HepG2 (cell line): Measurements from ENCODE around the gene UGT2A2. TPM values are rescaled to one million over a fixed set of nuclear protein-coding genes. Genes with fewer than 3 reads are reported as not detected.

Source experiments
- ATAC-seq: fragments of 200-7000 bp; cut with Tn5 transposase; 3 replicates; pipeline ENCODE4 v1.9.1; 2020; ENCODE audit warnings: mild to moderate bottlenecking, moderate library complexity
- BruUV-seq: library from RNA; stranded (reverse); fragments of 400-500 nt; replicated peaks from 2 replicates; lab custom pipeline; 2021; lab: Mats Ljungman, UMichigan
- CTCF ChIA-PET: fragments of 300-600 bp; formaldehyde crosslinking; extraction: SDS; loops from one replicate; lab custom pipeline; 2021; ENCODE audit warnings: low total read pairs, inconsistent platforms, low intra/inter-chr PET ratio; lab: Yijun Ruan, JAX
- POLR2A ChIA-PET: fragments of 350-600 bp; sonication (Branson Sonifier 250); formaldehyde crosslinking; loops from one replicate; lab custom pipeline; 2020; ENCODE audit warnings: antibody characterized with exemption, inconsistent platforms; lab: Yijun Ruan, JAX
- DNase-seq: peaks from one replicate; pipeline ENCODE4 v3.0.0-alpha.2; 2015; ENCODE audit warnings: low spot score
- FAIRE-seq: peaks from 3 replicates; lab custom pipeline; 2011; peaks lifted over from hg19 to GRCh38; lab: Jason Lieb, UNC
- H2AFZ ChIP-seq: one replicate; pipeline ENCODE4 v1.6.1; 2011; ENCODE audit warnings: low read length, inconsistent platforms
- H3K27ac ChIP-seq: fragments of 300-600 bp; 3 replicates; pipeline ENCODE4 v1.8.0; 2011; ENCODE audit warnings: mixed run types, mild to moderate bottlenecking, mixed read lengths, low read length, inconsistent platforms; ENCODE audit not compliant: insufficient read depth; ENCODE audit errors: extremely low read length
- H3K27me3 ChIP-seq, 2 experiments: fragments of 200-600 bp in 1 of 2; 2 replicates in 1 of 2; 3 replicates in 1 of 2; pipeline versions ENCODE4 v1.6.0 to v1.8.0; 2011; ENCODE audit warnings: low read length in 2 of 2, mild to moderate bottlenecking in 2 of 2, moderate library complexity in 2 of 2, inconsistent platforms in 1 of 2; ENCODE audit not compliant: insufficient read depth in 2 of 2, control insufficient read depth in 1 of 2
- H3K36me3 ChIP-seq, 2 experiments: fragments of 200-600 bp in 1 of 2; replicated peaks in 1 of 2; 2 replicates in 1 of 2; 3 replicates in 1 of 2; pipeline versions ENCODE4 v1.5.1 to v1.8.0; 2011; ENCODE audit warnings: low read length in 2 of 2, inconsistent platforms in 1 of 2; ENCODE audit not compliant: insufficient read depth in 2 of 2, control insufficient read depth in 1 of 2
- H3K4me1 ChIP-seq: 2 replicates; pipeline ENCODE4 v1.5.1; 2012; ENCODE audit warnings: low read length, inconsistent platforms; ENCODE audit not compliant: insufficient read depth
- H3K4me2 ChIP-seq: 2 replicates; pipeline ENCODE4 v1.6.0; 2011; ENCODE audit warnings: low read depth, low read length, inconsistent platforms
- H3K4me3 ChIP-seq, 3 experiments: fragments of 200-600 bp in 1 of 3; sonication (generic), shearing (Covaris generic) in 1 of 3; replicated peaks in 1 of 3; 2 replicates each; pipeline ENCODE4 v1.5.1; 2011 to 2016; ENCODE audit warnings: low read length in 3 of 3, inconsistent platforms in 2 of 3, low read depth in 2 of 3, mild to moderate bottlenecking in 2 of 3, control low read depth in 1 of 3, mixed read lengths in 1 of 3; ENCODE audit not compliant: insufficient read depth in 1 of 3
- H3K79me2 ChIP-seq: one replicate; pipeline ENCODE4 v1.6.1; 2011; ENCODE audit warnings: low read length, inconsistent platforms; ENCODE audit not compliant: insufficient read depth
- H3K9ac ChIP-seq: 2 replicates; pipeline ENCODE4 v1.6.0; 2011; ENCODE audit warnings: mild to moderate bottlenecking, low read depth, low read length, inconsistent platforms; ENCODE audit not compliant: insufficient read depth
- H3K9me3 ChIP-seq: 2 replicates; pipeline ENCODE4 v1.5.1; 2012; ENCODE audit warnings: mild to moderate bottlenecking, low read length
- H4K20me1 ChIP-seq: 2 replicates; pipeline ENCODE4 v1.6.0; 2011; ENCODE audit warnings: inconsistent platforms, mild to moderate bottlenecking, low read length, moderate library complexity; ENCODE audit not compliant: insufficient read depth
- FOXC1 ChIP-seq: sonication (generic); formaldehyde crosslinking; IDR thresholded peaks from 2 replicates; pipeline ENCODE4 v1.8.0; 2022; ENCODE audit warnings: mild to moderate bottlenecking, missing genetic modification reagents, borderline replicate concordance
- KDM2A ChIP-seq: sonication (generic); formaldehyde crosslinking; IDR thresholded peaks from 2 replicates; pipeline ENCODE4 v1.4.0; 2020; ENCODE audit warnings: low read depth, missing genetic modification reagents, borderline replicate concordance
- NFATC3 ChIP-seq: sonication (generic); formaldehyde crosslinking; IDR thresholded peaks from 2 replicates; pipeline ENCODE4 v1.5.1; 2020; ENCODE audit warnings: mild to moderate bottlenecking, missing genetic modification reagents
- POLR2AphosphoS5 ChIP-seq: IDR thresholded peaks from 2 replicates; pipeline ENCODE4 v1.6.1; 2012; ENCODE audit warnings: low read depth, low read length
- TP53 ChIP-seq: sonication (generic); formaldehyde crosslinking; conservative IDR thresholded peaks from 2 replicates; pipeline ENCODE4 v1.4.0; 2020; ENCODE audit warnings: missing genetic modification reagents
- U2AF2 ChIP-seq: fragments of 200-400 bp; formaldehyde crosslinking; IDR thresholded peaks from 2 replicates; pipeline ENCODE4 v1.6.1; 2017; ENCODE audit warnings: low read depth, mild to moderate bottlenecking, low read length
- ZNF205 ChIP-seq: IDR thresholded peaks from 2 replicates; pipeline ENCODE4 v1.6.1; 2018; ENCODE audit warnings: missing biosample characterization, missing genetic modification reagents
- ZNF225 ChIP-seq: sonication (generic); formaldehyde crosslinking; IDR thresholded peaks from 2 replicates; pipeline ENCODE4 v1.4.0; 2020; ENCODE audit warnings: mild to moderate bottlenecking, missing genetic modification reagents
- ZNF432 ChIP-seq: sonication (generic); formaldehyde crosslinking; IDR thresholded peaks from 2 replicates; pipeline ENCODE4 v1.5.0; 2020; ENCODE audit warnings: missing genetic modification reagents, mild to moderate bottlenecking, borderline replicate concordance
- ZNF629 ChIP-seq: sonication (generic); formaldehyde crosslinking; conservative IDR thresholded peaks from 2 replicates; pipeline ENCODE4 v1.5.0; 2020; ENCODE audit warnings: missing genetic modification reagents
- ZNF839 ChIP-seq: sonication (generic); formaldehyde crosslinking; IDR thresholded peaks from 2 replicates; pipeline ENCODE4 v1.4.0; 2020; ENCODE audit warnings: missing genetic modification reagents, mild to moderate bottlenecking, borderline replicate concordance
- WGBS: methylation state at CpG from one replicate; pipeline ENCODE4 v1.1.6; 2017; ENCODE audit warnings: low lambda C conversion rate; 5-methylcytosine and 5-hydroxymethylcytosine counted together
- in situ Hi-C: cut with HindIII; loops from 2 replicates; pipeline ENCODE4 v1.10.0; 2017; ENCODE audit warnings: low pct_unique_long_range_greater_than_20kb; ENCODE audit not compliant: extremely low pct_ligation_motif_present
- intact Hi-C: fragments of 100-400 bp; cut with micrococcal nuclease; formaldehyde crosslinking; loops from one replicate; pipeline ENCODE4 v1.10.0; 2022; ENCODE audit not compliant: unreplicated experiment
- polyA plus RNA-seq, 8 experiments: library from polyadenylated mRNA; depleted of rRNA in 3 of 8; stranded (reverse) in 7 of 8; unstranded in 1 of 8; fragments of >200 nt; fragmentation: Illumina TruSeq in 4 of 8; extraction: Trizol in 4 of 8; gene quantifications; 2 replicates each; pipeline versions ENCODE4 v1.2.1 to v1.2.3, GENCODE V29; 2011 to 2016; ENCODE audit warnings: low read depth in 4 of 8, missing spikeins in 1 of 8, mixed read lengths in 1 of 8; ENCODE audit not compliant: insufficient read depth in 1 of 8
- total RNA-seq, 5 experiments: library from RNA; depleted of rRNA; stranded (reverse); fragments of >200 nt; fragmentation: Illumina TruSeq; extraction: Trizol; gene quantifications; 2 replicates each; pipeline ENCODE4 v1.2.3, GENCODE V29; 2016; ENCODE audit warnings: low read depth in 1 of 5
- TF ChIP-seq, protein P1 (sequence below): sonication (generic); formaldehyde crosslinking; IDR thresholded peaks from 2 replicates; pipeline ENCODE4 v1.5.1; 2020; ENCODE audit warnings: missing genetic modification reagents, mild to moderate bottlenecking, borderline replicate concordance
- TF ChIP-seq, protein P2 (sequence below): sonication (generic); formaldehyde crosslinking; IDR thresholded peaks from 2 replicates; pipeline ENCODE4 v1.5.0; 2020; ENCODE audit warnings: mild to moderate bottlenecking, missing genetic modification reagents, borderline replicate concordance
- TF ChIP-seq, protein P3 (sequence below): sonication (generic); formaldehyde crosslinking; IDR thresholded peaks from 2 replicates; pipeline ENCODE4 v1.4.0; 2020; ENCODE audit warnings: missing genetic modification reagents

UGT2A2 gene
- total and polyA plus RNA-seq, 2 of the 13 experiments (the other 11 are each of a cell fraction or from before 2014, with no cell fraction given), result not detected

DNA sequence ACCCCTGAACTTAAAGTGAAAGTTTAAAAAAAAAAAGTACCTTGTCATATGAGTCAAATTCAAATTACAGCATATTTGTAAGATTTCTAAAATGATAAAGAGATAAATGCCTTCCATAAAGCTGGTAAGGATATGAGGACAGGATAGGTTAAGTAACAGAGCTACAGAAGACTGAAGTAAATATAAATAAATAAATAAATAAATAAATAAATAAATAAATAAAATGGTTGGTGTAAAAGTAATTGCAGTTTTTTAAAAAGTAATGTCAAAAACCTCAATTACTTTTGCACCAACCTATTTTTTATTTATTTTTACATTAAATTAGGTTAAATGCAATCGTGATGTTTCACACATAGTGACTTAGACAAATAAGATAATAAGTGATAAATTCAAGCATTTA is 62.2 kb downstream of the UGT2A2 start:
- H3K4me2 ChIP-seq, result no peak overlapping the region
- H3K27ac ChIP-seq, result no peak overlapping the region
- no peaks in the 10 kb centered on the region for H3K4me1 ChIP-seq
- no peaks in the 10 kb centered on the region for H4K20me1 ChIP-seq
- TF ChIP-seq TP53 (CRISPR knock-in tag), result no peak
- TF ChIP-seq ZNF225 (CRISPR knock-in tag), result no peak
- no peak for TF ChIP-seq ZNF629 (CRISPR knock-in tag)
- no peak for TF ChIP-seq U2AF2
- TF ChIP-seq ZNF839 (CRISPR knock-in tag), result no peak
- TF ChIP-seq ZNF432 (CRISPR knock-in tag), result no peak
- TF ChIP-seq ZNF205 (CRISPR knock-in tag), result no peak
- TF ChIP-seq, protein P1, sequence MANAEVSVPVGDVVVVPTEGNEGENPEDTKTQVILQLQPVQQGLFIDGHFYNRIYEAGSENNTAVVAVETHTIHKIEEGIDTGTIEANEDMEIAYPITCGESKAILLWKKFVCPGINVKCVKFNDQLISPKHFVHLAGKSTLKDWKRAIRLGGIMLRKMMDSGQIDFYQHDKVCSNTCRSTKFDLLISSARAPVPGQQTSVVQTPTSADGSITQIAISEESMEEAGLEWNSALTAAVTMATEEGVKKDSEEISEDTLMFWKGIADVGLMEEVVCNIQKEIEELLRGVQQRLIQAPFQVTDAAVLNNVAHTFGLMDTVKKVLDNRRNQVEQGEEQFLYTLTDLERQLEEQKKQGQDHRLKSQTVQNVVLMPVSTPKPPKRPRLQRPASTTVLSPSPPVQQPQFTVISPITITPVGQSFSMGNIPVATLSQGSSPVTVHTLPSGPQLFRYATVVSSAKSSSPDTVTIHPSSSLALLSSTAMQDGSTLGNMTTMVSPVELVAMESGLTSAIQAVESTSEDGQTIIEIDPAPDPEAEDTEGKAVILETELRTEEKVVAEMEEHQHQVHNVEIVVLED, result no peak
- TF ChIP-seq POLR2AphosphoS5, result no peak
- TF ChIP-seq KDM2A, result no peak
- TF ChIP-seq, protein P2, sequence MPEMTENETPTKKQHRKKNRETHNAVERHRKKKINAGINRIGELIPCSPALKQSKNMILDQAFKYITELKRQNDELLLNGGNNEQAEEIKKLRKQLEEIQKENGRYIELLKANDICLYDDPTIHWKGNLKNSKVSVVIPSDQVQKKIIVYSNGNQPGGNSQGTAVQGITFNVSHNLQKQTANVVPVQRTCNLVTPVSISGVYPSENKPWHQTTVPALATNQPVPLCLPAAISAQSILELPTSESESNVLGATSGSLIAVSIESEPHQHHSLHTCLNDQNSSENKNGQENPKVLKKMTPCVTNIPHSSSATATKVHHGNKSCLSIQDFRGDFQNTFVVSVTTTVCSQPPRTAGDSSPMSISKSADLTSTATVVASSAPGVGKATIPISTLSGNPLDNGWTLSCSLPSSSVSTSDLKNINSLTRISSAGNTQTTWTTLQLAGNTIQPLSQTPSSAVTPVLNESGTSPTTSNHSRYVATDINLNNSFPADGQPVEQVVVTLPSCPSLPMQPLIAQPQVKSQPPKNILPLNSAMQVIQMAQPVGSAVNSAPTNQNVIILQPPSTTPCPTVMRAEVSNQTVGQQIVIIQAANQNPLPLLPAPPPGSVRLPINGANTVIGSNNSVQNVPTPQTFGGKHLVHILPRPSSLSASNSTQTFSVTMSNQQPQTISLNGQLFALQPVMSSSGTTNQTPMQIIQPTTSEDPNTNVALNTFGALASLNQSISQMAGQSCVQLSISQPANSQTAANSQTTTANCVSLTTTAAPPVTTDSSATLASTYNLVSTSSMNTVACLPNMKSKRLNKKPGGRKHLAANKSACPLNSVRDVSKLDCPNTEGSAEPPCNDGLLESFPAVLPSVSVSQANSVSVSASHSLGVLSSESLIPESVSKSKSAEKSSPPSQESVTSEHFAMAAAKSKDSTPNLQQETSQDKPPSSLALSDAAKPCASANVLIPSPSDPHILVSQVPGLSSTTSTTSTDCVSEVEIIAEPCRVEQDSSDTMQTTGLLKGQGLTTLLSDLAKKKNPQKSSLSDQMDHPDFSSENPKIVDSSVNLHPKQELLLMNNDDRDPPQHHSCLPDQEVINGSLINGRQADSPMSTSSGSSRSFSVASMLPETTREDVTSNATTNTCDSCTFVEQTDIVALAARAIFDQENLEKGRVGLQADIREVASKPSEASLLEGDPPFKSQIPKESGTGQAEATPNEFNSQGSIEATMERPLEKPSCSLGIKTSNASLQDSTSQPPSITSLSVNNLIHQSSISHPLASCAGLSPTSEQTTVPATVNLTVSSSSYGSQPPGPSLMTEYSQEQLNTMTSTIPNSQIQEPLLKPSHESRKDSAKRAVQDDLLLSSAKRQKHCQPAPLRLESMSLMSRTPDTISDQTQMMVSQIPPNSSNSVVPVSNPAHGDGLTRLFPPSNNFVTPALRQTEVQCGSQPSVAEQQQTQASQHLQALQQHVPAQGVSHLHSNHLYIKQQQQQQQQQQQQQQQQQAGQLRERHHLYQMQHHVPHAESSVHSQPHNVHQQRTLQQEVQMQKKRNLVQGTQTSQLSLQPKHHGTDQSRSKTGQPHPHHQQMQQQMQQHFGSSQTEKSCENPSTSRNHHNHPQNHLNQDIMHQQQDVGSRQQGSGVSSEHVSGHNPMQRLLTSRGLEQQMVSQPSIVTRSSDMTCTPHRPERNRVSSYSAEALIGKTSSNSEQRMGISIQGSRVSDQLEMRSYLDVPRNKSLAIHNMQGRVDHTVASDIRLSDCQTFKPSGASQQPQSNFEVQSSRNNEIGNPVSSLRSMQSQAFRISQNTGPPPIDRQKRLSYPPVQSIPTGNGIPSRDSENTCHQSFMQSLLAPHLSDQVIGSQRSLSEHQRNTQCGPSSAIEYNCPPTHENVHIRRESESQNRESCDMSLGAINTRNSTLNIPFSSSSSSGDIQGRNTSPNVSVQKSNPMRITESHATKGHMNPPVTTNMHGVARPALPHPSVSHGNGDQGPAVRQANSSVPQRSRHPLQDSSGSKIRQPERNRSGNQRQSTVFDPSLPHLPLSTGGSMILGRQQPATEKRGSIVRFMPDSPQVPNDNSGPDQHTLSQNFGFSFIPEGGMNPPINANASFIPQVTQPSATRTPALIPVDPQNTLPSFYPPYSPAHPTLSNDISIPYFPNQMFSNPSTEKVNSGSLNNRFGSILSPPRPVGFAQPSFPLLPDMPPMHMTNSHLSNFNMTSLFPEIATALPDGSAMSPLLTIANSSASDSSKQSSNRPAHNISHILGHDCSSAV, result no peak
- TF ChIP-seq NFATC3 (CRISPR knock-in tag), result no peak
- no peak for TF ChIP-seq FOXC1 (CRISPR knock-in tag)
- TF ChIP-seq, protein P3, sequence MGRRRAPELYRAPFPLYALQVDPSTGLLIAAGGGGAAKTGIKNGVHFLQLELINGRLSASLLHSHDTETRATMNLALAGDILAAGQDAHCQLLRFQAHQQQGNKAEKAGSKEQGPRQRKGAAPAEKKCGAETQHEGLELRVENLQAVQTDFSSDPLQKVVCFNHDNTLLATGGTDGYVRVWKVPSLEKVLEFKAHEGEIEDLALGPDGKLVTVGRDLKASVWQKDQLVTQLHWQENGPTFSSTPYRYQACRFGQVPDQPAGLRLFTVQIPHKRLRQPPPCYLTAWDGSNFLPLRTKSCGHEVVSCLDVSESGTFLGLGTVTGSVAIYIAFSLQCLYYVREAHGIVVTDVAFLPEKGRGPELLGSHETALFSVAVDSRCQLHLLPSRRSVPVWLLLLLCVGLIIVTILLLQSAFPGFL (CRISPR knock-in tag), result no peak
- DNase-seq (no peak), FAIRE-seq (no peak), ATAC-seq (no peak)
- in situ Hi-C loops (no loop called here), intact Hi-C loops (no loop called here)
- no peak overlapping the region for H3K9ac ChIP-seq
- no peaks in the 10 kb centered on the region; a peak in 2 of 5 replicates for H3K27me3 ChIP-seq
- H3K79me2 ChIP-seq, result no peaks in the 10 kb centered on the region
- ChIA-PET CTCF (no interaction called here), POLR2A (no interaction called here)
- H2AFZ ChIP-seq, result no peak overlapping the region
- WGBS, result 73% methylated on average over 1 of the region's 1 CpG
- no TSS peak for BruUV-seq
- H3K9me3 ChIP-seq, result no peaks in the 10 kb centered on the region
- H3K36me3 ChIP-seq, result no peaks in the 10 kb centered on the region
- no peak overlapping the region for H3K4me3 ChIP-seq
